PC-3 (cell line): Measurements from ENCODE around the gene SHROOM3. TPM values are rescaled to one million over a fixed set of nuclear protein-coding genes. Genes with fewer than 3 reads are reported as not detected.
A peak's percentile ranks its signal among the peaks of the same experiment; 100 is the strongest.

ENCODE experiments used
- ATAC-seq: fragments of 200-7000 bp; cut with Tn5 transposase; 2 replicates; pipeline ENCODE4 v1.9.1; 2020; ENCODE audit warnings: mild to moderate bottlenecking, moderate library complexity
- BruUV-seq: library from RNA; stranded (reverse); fragments of 400-500 nt; replicated peaks from 2 replicates; lab custom pipeline; 2021; lab: Mats Ljungman, UMichigan
- CTCF ChIA-PET: fragments of 300-600 bp; sonication (Branson Sonifier 250); formaldehyde crosslinking; loops from one replicate; lab custom pipeline; 2022; ENCODE audit warnings: antibody characterized with exemption; lab: Charles Lee
- POLR2A ChIA-PET: fragments of 300-600 bp; sonication (Branson Sonifier 250); formaldehyde crosslinking; loops from one replicate; lab custom pipeline; 2022; ENCODE audit warnings: antibody characterized with exemption; ENCODE audit not compliant: unreplicated experiment; lab: Charles Lee
- DNase-seq: peaks from one replicate; pipeline ENCODE4 v3.0.0-alpha.2; 2015
- H2AFZ ChIP-seq: fragments of 300-600 bp; sonication (generic); 2 replicates; pipeline ENCODE4 v1.6.0; 2016; ENCODE audit warnings: antibody characterized with exemption, low read length
- H3F3A ChIP-seq: fragments of 300-600 bp; sonication (generic); one replicate; pipeline ENCODE4 v1.6.0; 2017; ENCODE audit warnings: antibody characterized with exemption, low read length, control low read depth, mild to moderate bottlenecking; ENCODE audit not compliant: unreplicated experiment
- H3K27ac ChIP-seq: fragments of 300-600 bp; sonication (generic); 2 replicates; pipeline ENCODE4 v1.5.1; 2016; ENCODE audit warnings: mild to moderate bottlenecking, low read length
- H3K27me3 ChIP-seq: fragments of 300-600 bp; sonication (generic); 2 replicates; pipeline ENCODE4 v1.6.1; 2016; ENCODE audit warnings: low read length, mixed read lengths
- H3K36me3 ChIP-seq: fragments of 300-600 bp; sonication (generic); 2 replicates; pipeline ENCODE4 v1.6.1; 2016; ENCODE audit warnings: low read depth, mixed run types, low read length, mixed read lengths
- H3K4me1 ChIP-seq: fragments of 300-600 bp; sonication (generic); 2 replicates; pipeline ENCODE4 v1.5.1; 2016; ENCODE audit warnings: low read length; ENCODE audit not compliant: insufficient read depth
- H3K4me2 ChIP-seq: fragments of 300-600 bp; sonication (generic); 2 replicates; pipeline ENCODE4 v1.6.0; 2016; ENCODE audit warnings: low read length
- H3K4me3 ChIP-seq: fragments of 300-600 bp; sonication (generic); 2 replicates; pipeline ENCODE4 v1.5.1; 2016; ENCODE audit warnings: mild to moderate bottlenecking, low read length, mixed read lengths
- H3K79me2 ChIP-seq: fragments of 300-600 bp; sonication (generic); 2 replicates; pipeline ENCODE4 v1.6.1; 2017; ENCODE audit warnings: low read length, mixed read lengths
- H3K9ac ChIP-seq: fragments of 300-600 bp; sonication (generic); 2 replicates; pipeline ENCODE4 v1.6.0; 2016; ENCODE audit warnings: mild to moderate bottlenecking, low read length
- H3K9me2 ChIP-seq: fragments of 300-600 bp; sonication (generic); replicated peaks from 2 replicates; pipeline ENCODE4 v1.6.1; 2016; ENCODE audit warnings: mixed run types, low read length, mixed read lengths
- H3K9me3 ChIP-seq: fragments of 300-600 bp; sonication (generic); 2 replicates; pipeline ENCODE4 v1.6.1; 2016; ENCODE audit warnings: low read length, mixed read lengths
- H4K20me1 ChIP-seq: fragments of 300-600 bp; sonication (generic); 2 replicates; pipeline ENCODE4 v1.6.1; 2016; ENCODE audit warnings: low read length, mixed read lengths
- EZH2 ChIP-seq: fragments of 300-600 bp; sonication (generic); IDR thresholded peaks from one replicate; pipeline ENCODE4 v1.6.1; 2017; ENCODE audit warnings: antibody characterized with exemption, mild to moderate bottlenecking, low read length; ENCODE audit not compliant: unreplicated experiment
- EZH2phosphoT487 ChIP-seq: fragments of 300-600 bp; sonication (generic); IDR thresholded peaks from 2 replicates; pipeline ENCODE4 v1.6.1; 2018; ENCODE audit warnings: mild to moderate bottlenecking, antibody characterized with exemption, low read length, borderline replicate concordance
- intact Hi-C: fragments of 100-400 bp; cut with micrococcal nuclease; formaldehyde crosslinking; loops from 2 replicates; pipeline ENCODE4 v1.9.0; 2023
- total RNA-seq: library from RNA; depleted of rRNA; stranded (reverse); fragments of >200 nt; gene quantifications from 2 replicates; pipeline ENCODE4 v1.2.3, GENCODE V29; 2014
- TF ChIP-seq, protein P1 (sequence below): fragments of 300-600 bp; sonication (generic); conservative IDR thresholded peaks from 2 replicates; pipeline ENCODE4 v1.5.1; 2017; ENCODE audit warnings: antibody characterized with exemption, low read depth, mild to moderate bottlenecking, low read length

SHROOM3 gene
- total RNA-seq, 1 experiment from 2014 or later: 27.8 TPM

- TF ChIP-seq EZH2phosphoT487 (no peak), EZH2 (no peak)
- TF ChIP-seq, protein P1, sequence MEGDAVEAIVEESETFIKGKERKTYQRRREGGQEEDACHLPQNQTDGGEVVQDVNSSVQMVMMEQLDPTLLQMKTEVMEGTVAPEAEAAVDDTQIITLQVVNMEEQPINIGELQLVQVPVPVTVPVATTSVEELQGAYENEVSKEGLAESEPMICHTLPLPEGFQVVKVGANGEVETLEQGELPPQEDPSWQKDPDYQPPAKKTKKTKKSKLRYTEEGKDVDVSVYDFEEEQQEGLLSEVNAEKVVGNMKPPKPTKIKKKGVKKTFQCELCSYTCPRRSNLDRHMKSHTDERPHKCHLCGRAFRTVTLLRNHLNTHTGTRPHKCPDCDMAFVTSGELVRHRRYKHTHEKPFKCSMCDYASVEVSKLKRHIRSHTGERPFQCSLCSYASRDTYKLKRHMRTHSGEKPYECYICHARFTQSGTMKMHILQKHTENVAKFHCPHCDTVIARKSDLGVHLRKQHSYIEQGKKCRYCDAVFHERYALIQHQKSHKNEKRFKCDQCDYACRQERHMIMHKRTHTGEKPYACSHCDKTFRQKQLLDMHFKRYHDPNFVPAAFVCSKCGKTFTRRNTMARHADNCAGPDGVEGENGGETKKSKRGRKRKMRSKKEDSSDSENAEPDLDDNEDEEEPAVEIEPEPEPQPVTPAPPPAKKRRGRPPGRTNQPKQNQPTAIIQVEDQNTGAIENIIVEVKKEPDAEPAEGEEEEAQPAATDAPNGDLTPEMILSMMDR: no peak
- no peak for ATAC-seq
Observed at GRCh38 chr4:76696109-76696508, 261.1 kb downstream of the SHROOM3 start.

DNA sequence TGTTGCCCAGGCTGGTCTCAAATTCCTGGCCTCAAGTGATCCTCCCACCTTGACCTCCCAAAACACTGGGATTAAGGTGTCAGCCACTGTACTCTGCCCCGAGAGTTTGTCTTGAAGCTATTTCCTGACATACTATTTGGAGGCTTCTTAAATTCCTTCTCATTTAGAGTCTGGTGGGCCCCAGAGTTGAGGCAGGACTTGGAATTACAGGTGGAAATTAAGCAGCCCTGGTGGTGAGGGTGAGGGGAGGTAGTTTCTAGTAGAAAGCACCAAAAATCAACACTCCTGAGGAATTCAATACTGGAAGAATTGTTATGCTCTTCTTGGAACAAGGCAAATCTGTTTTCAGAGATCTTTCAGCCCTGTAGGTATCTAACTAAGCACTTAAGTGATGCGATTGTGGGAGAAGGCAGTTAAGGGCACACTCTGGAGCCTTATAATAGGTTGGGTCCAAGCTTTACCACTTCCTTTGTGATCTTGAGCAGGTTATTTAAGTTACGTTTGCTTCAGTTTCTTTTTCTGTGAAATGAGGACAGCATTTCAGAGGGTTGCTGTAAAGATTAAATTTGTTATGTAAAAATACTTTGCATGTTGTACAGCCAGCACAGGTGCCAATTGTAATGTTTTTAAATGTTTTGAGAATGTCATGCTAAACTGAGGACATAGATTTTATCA, 262.2 kb downstream of the SHROOM3 start:
- H3K4me2 ChIP-seq: no peak overlapping the region

More at GRCh38 chr4:76696109-76696508, 261.1 kb downstream of the SHROOM3 start:
- Histone ChIP-seq H3K4me1 (peaks cover 47% of the 10 kb centered on the region), H3K36me3 (no peaks in the 10 kb centered on the region), H2AFZ (no peak overlapping the region), H3K9ac (no peak overlapping the region), H3K27me3 (no peaks in the 10 kb centered on the region), H3K9me2 (no peaks in the 10 kb centered on the region), H3K27ac (no peak overlapping the region), H3K4me2 (no peak overlapping the region), H3K4me3 (no peak overlapping the region), H3K9me3 (no peaks in the 10 kb centered on the region), H3F3A (no peaks in the 10 kb centered on the region), H3K79me2 (peaks cover 97% of the 10 kb centered on the region), H4K20me1 (no peaks in the 10 kb centered on the region)
- peak; percentile 8 for DNase-seq
- POLR2A ChIA-PET: no interaction called here
- intact Hi-C loops: no loop called here
- CTCF ChIA-PET: no interaction called here
- BruUV-seq: no TSS peak

DNA sequence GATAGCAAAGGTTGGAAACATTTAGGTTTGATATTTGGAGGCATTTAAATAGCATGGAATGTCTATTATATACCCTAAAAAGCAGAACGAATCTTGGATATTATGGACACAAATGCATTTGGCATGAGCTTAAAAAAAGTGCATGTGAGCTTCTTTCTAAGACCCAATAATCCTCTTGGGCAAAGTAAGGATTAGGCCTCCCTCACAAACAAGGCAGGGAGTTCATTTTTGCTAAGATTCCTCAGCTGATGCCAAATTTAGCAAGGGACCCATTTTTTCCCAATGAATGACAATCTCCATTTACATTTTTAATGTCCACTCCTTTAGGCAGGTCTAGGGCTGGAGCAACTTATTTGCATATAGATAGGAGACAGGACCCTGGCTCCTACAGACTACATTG, 263.1 kb downstream of the SHROOM3 start:
- TF ChIP-seq EZH2phosphoT487: no peak
- TF ChIP-seq EZH2: no peak
- TF ChIP-seq, protein P1: no peak
- Histone ChIP-seq H3K27me3 (no peaks in the 10 kb centered on the region), H3F3A (no peaks in the 10 kb centered on the region), H3K4me1 (peaks cover 51% of the 10 kb centered on the region), H3K9me3 (no peaks in the 10 kb centered on the region), H3K27ac (no peak overlapping the region), H3K4me3 (no peak overlapping the region), H3K79me2 (peaks cover 92% of the 10 kb centered on the region), H2AFZ (no peak overlapping the region), H3K9ac (no peak overlapping the region), H3K9me2 (no peaks in the 10 kb centered on the region), H3K36me3 (no peaks in the 10 kb centered on the region), H4K20me1 (no peaks in the 10 kb centered on the region), H3K4me2 (no peak overlapping the region)
- intact Hi-C loops: no loop called here
- DNase-seq (no peak), ATAC-seq (no peak)
- no TSS peak for BruUV-seq
- POLR2A ChIA-PET: no interaction called here
- CTCF ChIA-PET: no interaction called here

More for the DNA sequence above, 262.2 kb downstream of the SHROOM3 start:
- Histone ChIP-seq H3K4me3 (no peak overlapping the region), H3F3A (no peaks in the 10 kb centered on the region), H3K27ac (no peak overlapping the region), H3K9ac (no peak overlapping the region), H3K9me3 (no peaks in the 10 kb centered on the region), H2AFZ (no peak overlapping the region), H3K9me2 (no peaks in the 10 kb centered on the region), H3K79me2 (peaks cover 97% of the 10 kb centered on the region), H3K27me3 (no peaks in the 10 kb centered on the region), H4K20me1 (no peaks in the 10 kb centered on the region), H3K4me1 (peaks cover 47% of the 10 kb centered on the region), H3K36me3 (no peaks in the 10 kb centered on the region)
- ChIA-PET POLR2A (interaction anchor here (0.6 kb wide), 2 partner anchors 112 to 170 kb away, joined by 6 to 9 read pairs; no protein-coding TSS in a partner anchor), CTCF (interaction anchor here (0.6 kb wide), 1 partner anchor 27 kb away, joined by 3 read pairs; no protein-coding TSS in a partner anchor)
- DNase-seq (no peak), ATAC-seq (no peak)
- BruUV-seq: no TSS peak
- TF ChIP-seq EZH2phosphoT487: no peak
- intact Hi-C loops: no loop called here
